ENCODE data around the gene FN1.

FN1 gene

GRCh38 chr2:215363039-215363438 lies 72.8 kb downstream of the FN1 start:
- TF ChIP-seq CEBPB (IDR thresholded peaks at IDR 0.05) (no peak), EGR1 (IDR thresholded peaks at IDR 0.05) (no peak), NFIC (IDR thresholded peaks at IDR 0.05) (no peak), YY1 (IDR thresholded peaks at IDR 0.05; ENCODE audit: low read depth) (no peak), CREB1 (IDR thresholded peaks at IDR 0.05; ENCODE audit: low read depth) (no peak), EP300 (IDR thresholded peaks at IDR 0.05; ENCODE audit: borderline replicate concordance) (no peak), MAX (IDR thresholded peaks at IDR 0.05) (no peak), TEAD4 (IDR thresholded peaks at IDR 0.05) (no peak), FOXM1 (IDR thresholded peaks at IDR 0.05; ENCODE audit: borderline replicate concordance, low read depth) (no peak), TCF12 (IDR thresholded peaks at IDR 0.05; ENCODE audit: low read depth) (no peak), USF1 (IDR thresholded peaks at IDR 0.05) (no peak), REST (IDR thresholded peaks at IDR 0.05; ENCODE audit: low read depth) (no peak), ZBTB7A (IDR thresholded peaks at IDR 0.05; ENCODE audit: low read depth) (no peak), RAD21 (IDR thresholded peaks at IDR 0.05; ENCODE audit: low read depth) (no peak), TAF1 (IDR thresholded peaks at IDR 0.05; ENCODE audit: low read depth) (no peak)

- no peak for TF ChIP-seq MAX (IDR thresholded peaks at IDR 0.05)
- no peak for TF ChIP-seq CEBPB (IDR thresholded peaks at IDR 0.05)
- TF ChIP-seq EP300 (IDR thresholded peaks at IDR 0.05; ENCODE audit: borderline replicate concordance) = no peak
These were observed 73.3 kb downstream of the FN1 start for GRCh38 chr2:215362562-215362904.

- TF ChIP-seq EGR1 (IDR thresholded peaks at IDR 0.05) = no peak
- TF ChIP-seq ZBTB7A (IDR thresholded peaks at IDR 0.05; ENCODE audit: low read depth) = no peak
- TF ChIP-seq CREB1 (IDR thresholded peaks at IDR 0.05; ENCODE audit: low read depth) = no peak
- no peak for TF ChIP-seq TCF12 (IDR thresholded peaks at IDR 0.05; ENCODE audit: low read depth)
- no peak for TF ChIP-seq NFIC (IDR thresholded peaks at IDR 0.05)
- TF ChIP-seq TAF1 (IDR thresholded peaks at IDR 0.05; ENCODE audit: low read depth) = no peak
- TF ChIP-seq FOXM1 (IDR thresholded peaks at IDR 0.05; ENCODE audit: borderline replicate concordance, low read depth) = no peak
- TF ChIP-seq RAD21 (IDR thresholded peaks at IDR 0.05; ENCODE audit: low read depth) = no peak
- no peak for TF ChIP-seq REST (IDR thresholded peaks at IDR 0.05; ENCODE audit: low read depth)
- no peak for TF ChIP-seq USF1 (IDR thresholded peaks at IDR 0.05)
- TF ChIP-seq CEBPB (IDR thresholded peaks at IDR 0.05) = no peak
- no peak for TF ChIP-seq YY1 (IDR thresholded peaks at IDR 0.05; ENCODE audit: low read depth)
- no peak for TF ChIP-seq MAX (IDR thresholded peaks at IDR 0.05)
- no peak for TF ChIP-seq TEAD4 (IDR thresholded peaks at IDR 0.05)
These were observed 73.8 kb downstream of the FN1 start for GRCh38 chr2:215361876-215362561.

- no peak for TF ChIP-seq MAX (IDR thresholded peaks at IDR 0.05)
- TF ChIP-seq ZBTB7A (IDR thresholded peaks at IDR 0.05; ENCODE audit: low read depth) = no peak
- no peak for TF ChIP-seq NFIC (IDR thresholded peaks at IDR 0.05)
- TF ChIP-seq REST (IDR thresholded peaks at IDR 0.05; ENCODE audit: low read depth) = no peak
- no peak for TF ChIP-seq YY1 (IDR thresholded peaks at IDR 0.05; ENCODE audit: low read depth)
- TF ChIP-seq TCF12 (IDR thresholded peaks at IDR 0.05; ENCODE audit: low read depth) = no peak
- no peak for TF ChIP-seq EGR1 (IDR thresholded peaks at IDR 0.05)
- TF ChIP-seq FOXM1 (IDR thresholded peaks at IDR 0.05; ENCODE audit: borderline replicate concordance, low read depth) = no peak
- no peak for TF ChIP-seq CEBPB (IDR thresholded peaks at IDR 0.05)
- no peak for TF ChIP-seq TAF1 (IDR thresholded peaks at IDR 0.05; ENCODE audit: low read depth)
- TF ChIP-seq RAD21 (IDR thresholded peaks at IDR 0.05; ENCODE audit: low read depth) = no peak
- no peak for TF ChIP-seq EP300 (IDR thresholded peaks at IDR 0.05; ENCODE audit: borderline replicate concordance)
- no peak for TF ChIP-seq TEAD4 (IDR thresholded peaks at IDR 0.05)
- TF ChIP-seq CREB1 (IDR thresholded peaks at IDR 0.05; ENCODE audit: low read depth) = no peak
- TF ChIP-seq USF1 (IDR thresholded peaks at IDR 0.05) = no peak
These were observed 74.5 kb downstream of the FN1 start for GRCh38 chr2:215361211-215361875.

Measured in Ishikawa (cell line).